Neural cell (in vitro differentiated cells): ENCODE measurements around the gene ZNF92. TPM values are rescaled to one million over a fixed set of nuclear protein-coding genes. Genes with fewer than 3 reads are reported as not detected.
"Not testable (repeated sequence)": the region's sequence is repeated elsewhere in the genome, so short reads cannot be mapped to it uniquely, and the experiment has no call there.

Experiments used
- H2AFZ ChIP-seq: fragments of 200-600, 300-800 bp; sonication (generic), shearing (Covaris generic); 2 replicates; pipeline ENCODE4 v1.6.0; 2014; ENCODE audit warnings: low read depth, mild to moderate bottlenecking, antibody characterized with exemption, low read length, moderate library complexity
- H3F3A ChIP-seq: fragments of 200-600 bp; shearing (Covaris generic); 2 replicates; pipeline ENCODE4 v1.6.1; 2016; ENCODE audit warnings: mild to moderate bottlenecking, moderate library complexity, mixed read lengths, antibody characterized with exemption, low read length; ENCODE audit not compliant: insufficient read depth, poor library complexity, severe bottlenecking
- H3K27ac ChIP-seq: fragments of 200-600, 300-800 bp; sonication (generic), shearing (Covaris generic); 2 replicates; pipeline ENCODE4 v1.5.1; 2014; ENCODE audit warnings: mild to moderate bottlenecking, low read length, moderate library complexity
- H3K27me3 ChIP-seq: fragments of 300-800, 200-600 bp; sonication (generic), shearing (Covaris generic); 2 replicates; pipeline ENCODE4 v1.6.0; 2014; ENCODE audit warnings: mild to moderate bottlenecking, low read depth, low read length, moderate library complexity; ENCODE audit not compliant: insufficient read depth
- H3K36me3 ChIP-seq: fragments of 300-800, 200-600 bp; sonication (generic), shearing (Covaris generic); 2 replicates; pipeline ENCODE4 v1.5.1; 2014; ENCODE audit warnings: mild to moderate bottlenecking, antibody characterized with exemption, low read length, moderate library complexity; ENCODE audit not compliant: insufficient read depth
- H3K4me2 ChIP-seq: fragments of 300-800, 200-600 bp; sonication (generic), shearing (Covaris generic); 2 replicates; pipeline ENCODE4 v1.6.0; 2014; ENCODE audit warnings: mild to moderate bottlenecking, low read length
- H3K4me3 ChIP-seq: fragments of 300-800, 200-600 bp; sonication (generic), shearing (Covaris generic); 2 replicates; pipeline ENCODE4 v1.5.1; 2014; ENCODE audit warnings: mild to moderate bottlenecking, low read length, moderate library complexity
- H3K79me2 ChIP-seq: fragments of 200-600 bp; shearing (Covaris generic); replicated peaks from 2 replicates; pipeline ENCODE4 v1.6.0; 2014; ENCODE audit warnings: mild to moderate bottlenecking, low read length, moderate library complexity; ENCODE audit not compliant: insufficient read depth
- H3K9ac ChIP-seq: fragments of 300-800, 200-600 bp; sonication (generic), shearing (Covaris generic); 2 replicates; pipeline ENCODE4 v1.6.1; 2016; ENCODE audit warnings: mild to moderate bottlenecking, low read length, mixed read lengths
- H3K9me2 ChIP-seq: fragments of 200-600 bp; shearing (Covaris generic); 2 replicates; pipeline ENCODE4 v1.6.1; 2016; ENCODE audit warnings: mild to moderate bottlenecking, low read length, mixed read lengths; ENCODE audit not compliant: insufficient read depth
- H3K9me3 ChIP-seq: fragments of 200-600, 300-800 bp; sonication (generic), shearing (Covaris generic); 2 replicates; pipeline ENCODE4 v1.6.1; 2016; ENCODE audit warnings: mild to moderate bottlenecking, mixed run types, low read length, moderate library complexity, mixed read lengths
- H4K20me1 ChIP-seq: fragments of 200-600 bp; shearing (Covaris generic); 2 replicates; pipeline ENCODE4 v1.6.1; 2016; ENCODE audit warnings: mild to moderate bottlenecking, mixed run types; ENCODE audit not compliant: insufficient read depth
- CTCF ChIP-seq: fragments of 450-650 bp; IDR thresholded peaks from 2 replicates; pipeline ENCODE4 v1.5.1; 2014; ENCODE audit warnings: antibody characterized with exemption, mild to moderate bottlenecking, moderate library complexity; ENCODE audit not compliant: poor library complexity, severe bottlenecking
- EP300 ChIP-seq: fragments of 450-650 bp; conservative IDR thresholded peaks from 2 replicates; pipeline ENCODE4 v1.6.1; 2014; ENCODE audit warnings: antibody characterized with exemption, mild to moderate bottlenecking, moderate library complexity; ENCODE audit not compliant: poor library complexity, severe bottlenecking
- EZH2 ChIP-seq: fragments of 200-600, 300-800 bp; shearing (Covaris generic), sonication (generic); IDR thresholded peaks from 2 replicates; pipeline ENCODE4 v1.6.1; 2014; ENCODE audit warnings: antibody characterized with exemption, low read length, borderline replicate concordance, mild to moderate bottlenecking; ENCODE audit not compliant: insufficient read depth, poor library complexity, severe bottlenecking
- MXI1 ChIP-seq: fragments of 450-650 bp; conservative IDR thresholded peaks from 2 replicates; pipeline ENCODE4 v1.6.1; 2014; ENCODE audit warnings: antibody characterized with exemption, mild to moderate bottlenecking; ENCODE audit not compliant: poor library complexity, severe bottlenecking
- POLR2AphosphoS5 ChIP-seq: IDR thresholded peaks from 2 replicates; pipeline ENCODE4 v1.6.1; 2012
- RAD21 ChIP-seq: fragments of 450-650 bp; conservative IDR thresholded peaks from 2 replicates; pipeline ENCODE4 v1.6.1; 2014; ENCODE audit warnings: antibody characterized with exemption, mild to moderate bottlenecking, moderate library complexity
- REST ChIP-seq: IDR thresholded peaks from 2 replicates; pipeline ENCODE4 v1.6.1; 2012; ENCODE audit warnings: borderline replicate concordance
- SMC3 ChIP-seq: fragments of 450-650 bp; conservative IDR thresholded peaks from 2 replicates; pipeline ENCODE4 v1.6.1; 2014; ENCODE audit warnings: antibody characterized with exemption, mild to moderate bottlenecking, moderate library complexity; ENCODE audit not compliant: poor library complexity
- TAF1 ChIP-seq: IDR thresholded peaks from 2 replicates; pipeline ENCODE4 v1.6.1; 2012; ENCODE audit warnings: low read depth
- polyA plus RNA-seq: library from polyadenylated mRNA; depleted of rRNA; stranded (reverse); fragments of >200 nt; gene quantifications from 2 replicates; pipeline ENCODE4 v1.2.3, GENCODE V29; 2014

Gene ZNF92
- polyA plus RNA-seq, 1 donor from 2014 or later: 23.2 TPM

- H4K20me1 ChIP-seq, H3K36me3 ChIP-seq, H3K27ac ChIP-seq, H3K4me3 ChIP-seq, H3K27me3 ChIP-seq, H3F3A ChIP-seq, H2AFZ ChIP-seq, H3K9ac ChIP-seq, H3K9me3 ChIP-seq, H3K9me2 ChIP-seq, H3K4me2 ChIP-seq: not testable (repeated sequence)
- H3K79me2 ChIP-seq: peaks cover 19% of the 10 kb centered on the region
These were observed 25.4 kb downstream of the ZNF92 start for GRCh38 chr7:65399101-65399500.

- TF ChIP-seq POLR2AphosphoS5: no peak
- TF ChIP-seq TAF1: no peak
- no peak for TF ChIP-seq EP300
- no peak for TF ChIP-seq CTCF
- TF ChIP-seq EZH2: no peak
- TF ChIP-seq SMC3: no peak
- TF ChIP-seq MXI1: no peak
- TF ChIP-seq REST: no peak
- no peak for TF ChIP-seq RAD21
- Histone ChIP-seq H4K20me1 (no peaks in the 10 kb centered on the region), H3K36me3 (peaks cover 4% of the 10 kb centered on the region), H2AFZ (no peak overlapping the region), H3K79me2 (peaks cover 10% of the 10 kb centered on the region), H3K27me3 (no peaks in the 10 kb centered on the region), H3K27ac (no peak overlapping the region), H3K9ac (no peak overlapping the region), H3F3A (no peaks in the 10 kb centered on the region), H3K9me2 (no peaks in the 10 kb centered on the region), H3K4me3 (no peak overlapping the region), H3K4me2 (no peak overlapping the region), H3K9me3 (peaks cover 18% of the 10 kb centered on the region)
These were observed 30.4 kb downstream of the ZNF92 start for GRCh38 chr7:65404020-65404419.

- not testable (repeated sequence) for H3K27ac ChIP-seq, H3K36me3 ChIP-seq, H3K4me2 ChIP-seq, H3K27me3 ChIP-seq, H4K20me1 ChIP-seq, H3F3A ChIP-seq, H3K9me2 ChIP-seq, H3K9ac ChIP-seq, H3K4me3 ChIP-seq, H3K79me2 ChIP-seq, H2AFZ ChIP-seq
- peaks cover 18% of the 10 kb centered on the region for H3K9me3 ChIP-seq
These were observed 33.1 kb downstream of the ZNF92 start for GRCh38 chr7:65406706-65407105.
